Left kidney (tissue), 8 donors: ENCODE measurements around the gene MAT2A. TPM values are rescaled to one million over a fixed set of nuclear protein-coding genes. Genes with fewer than 3 reads are reported as not detected.

Experiments used
- DNase-seq: peaks from one replicate; pipeline ENCODE4 v3.0.0-alpha.2; 2013
- long read RNA-seq, 8 donors: transcript quantifications; one replicate each; lab custom pipeline, GENCODE V29; 2026
- polyA plus RNA-seq: library from polyadenylated mRNA; unstranded; fragments of 120-200 nt; gene quantifications from one replicate; pipeline ENCODE4 v1.2.1, GENCODE V29; 2013; ENCODE audit not compliant: insufficient read length

Gene MAT2A
- 467 TPM for polyA plus RNA-seq
- long read RNA-seq, donor 1, transcript MAT2A-201 (9 exons, 2,819 nt), result major isoform, 64 of 105 reads
- long read RNA-seq, donor 1, partial matches to known transcripts, result 37 of 105 reads
- long read RNA-seq, donor 1, other reads (novel, unspliced or antisense), result 0 of 105 reads
- long read RNA-seq, donor 2, transcript MAT2A-201 (9 exons, 2,819 nt), result major isoform, 43 of 101 reads
- long read RNA-seq, donor 2, partial matches to known transcripts, result 52 of 101 reads
- long read RNA-seq, donor 2, other reads (novel, unspliced or antisense), result 5 of 101 reads
- long read RNA-seq, donor 3, transcript MAT2A-201 (9 exons, 2,819 nt), result major isoform, 43 of 104 reads
- long read RNA-seq, donor 3, partial matches to known transcripts, result 61 of 104 reads
- long read RNA-seq, donor 3, other reads (novel, unspliced or antisense), result 0 of 104 reads
- long read RNA-seq, donor 4, partial matches to known transcripts, result 0 of 1 reads
- long read RNA-seq, donor 4, other reads (novel, unspliced or antisense), result 0 of 1 reads
- long read RNA-seq, donor 5, transcript MAT2A-201 (9 exons, 2,819 nt), result major isoform, 54 of 213 reads
- long read RNA-seq, donor 5, partial matches to known transcripts, result 157 of 213 reads
- long read RNA-seq, donor 5, other reads (novel, unspliced or antisense), result 0 of 213 reads
- long read RNA-seq, donor 6, transcript MAT2A-201 (9 exons, 2,819 nt), result major isoform, 42 of 68 reads
- long read RNA-seq, donor 6, partial matches to known transcripts, result 23 of 68 reads
- long read RNA-seq, donor 6, other reads (novel, unspliced or antisense), result 0 of 68 reads
- long read RNA-seq, donor 7, transcript MAT2A-201 (9 exons, 2,819 nt), result major isoform, 50 of 173 reads
- long read RNA-seq, donor 7, partial matches to known transcripts, result 104 of 173 reads
- long read RNA-seq, donor 7, other reads (novel, unspliced or antisense), result 16 of 173 reads
- long read RNA-seq, donor 8, transcript MAT2A-201 (9 exons, 2,819 nt), result major isoform, 14 of 37 reads
- long read RNA-seq, donor 8, partial matches to known transcripts, result 18 of 37 reads
- long read RNA-seq, donor 8, other reads (novel, unspliced or antisense), result 5 of 37 reads

DNA sequence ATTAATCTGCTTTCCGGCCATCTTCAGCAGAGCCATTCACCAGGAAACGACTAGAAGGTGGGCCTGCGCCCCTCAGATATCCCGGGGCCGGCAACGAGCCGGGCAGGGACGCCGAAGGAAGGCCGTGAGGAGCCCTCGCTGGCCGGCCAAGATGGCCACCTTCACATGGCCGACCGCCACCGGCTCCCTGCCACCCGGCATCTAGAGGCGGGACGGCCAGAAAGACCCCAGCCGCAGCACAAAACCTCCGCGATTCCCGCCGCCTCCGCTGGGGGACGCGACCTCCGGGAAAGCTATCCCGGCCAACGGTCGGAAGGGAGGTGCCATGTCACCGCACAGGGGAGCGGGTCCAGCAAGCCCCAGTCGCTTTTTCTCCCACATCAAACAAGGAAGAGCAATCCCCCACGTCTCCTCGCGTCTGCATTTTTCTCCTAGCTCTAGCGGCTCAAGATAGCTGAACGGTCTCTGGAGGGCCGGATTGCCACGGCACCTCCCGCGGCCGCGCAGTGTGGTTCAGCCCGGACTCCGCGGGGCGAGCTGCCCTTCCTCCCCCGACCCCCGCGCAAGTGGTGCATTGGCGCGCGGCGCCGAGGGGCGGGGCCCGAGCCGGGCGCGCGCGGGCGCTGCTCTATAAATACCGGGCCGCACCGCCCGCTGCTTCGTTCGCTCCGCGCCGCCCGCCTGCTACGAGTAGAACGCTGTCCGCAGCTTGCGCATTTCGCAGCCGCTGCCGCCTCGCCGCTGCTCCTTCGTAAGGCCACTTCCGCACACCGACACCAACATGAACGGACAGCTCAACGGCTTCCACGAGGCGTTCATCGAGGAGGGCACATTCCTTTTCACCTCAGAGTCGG lies at the start of gene MAT2A:
TSS of gene MAT2A (plus strand) at position 662 of the 854 bp plus-strand sequence. CDS start at position 782, 120 bp downstream.
- DNase-seq, result peak; percentile 95

DNA sequence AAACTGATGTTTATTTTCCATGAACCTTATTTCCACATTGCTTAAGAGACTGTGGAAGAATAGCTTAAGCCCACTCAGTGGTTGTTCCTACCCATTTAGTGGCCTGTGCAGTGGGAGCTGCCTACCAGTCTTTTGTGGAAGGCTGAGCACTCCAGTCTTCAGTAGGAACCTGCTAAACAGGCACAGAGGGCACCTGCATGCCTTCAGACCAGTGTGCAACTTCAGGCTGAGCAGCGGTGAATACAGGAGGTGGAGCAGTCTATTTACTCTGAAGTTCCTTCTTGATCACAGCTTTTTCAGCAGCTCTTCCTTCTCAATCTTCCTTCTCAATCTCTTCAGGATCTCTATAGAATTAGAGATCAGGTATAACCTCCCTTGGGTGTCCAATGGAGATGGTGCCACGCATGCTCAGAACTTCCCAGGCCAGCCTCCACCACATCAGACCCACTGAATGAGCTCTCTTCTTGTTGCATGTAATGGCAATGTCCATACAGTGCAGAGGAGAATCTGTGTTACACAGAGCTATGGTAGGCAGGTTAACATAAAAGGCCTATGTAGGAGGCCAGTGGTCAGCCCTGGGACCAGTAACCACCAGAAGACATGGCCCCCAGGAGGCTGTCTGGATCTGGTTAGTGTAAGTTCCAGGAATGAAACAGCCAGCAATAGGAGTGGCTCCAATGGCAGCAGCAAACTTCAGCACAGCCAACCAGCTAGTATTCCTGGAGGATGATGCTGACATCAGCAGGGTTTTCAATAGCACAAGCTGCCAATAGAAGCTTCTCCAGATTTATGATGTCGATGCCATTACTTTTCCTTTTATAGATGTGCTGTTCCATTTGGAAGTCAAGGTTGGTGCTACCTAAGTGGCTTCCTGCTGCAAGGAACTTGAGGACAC lies 47.9 kb upstream of the MAT2A start:
- DNase-seq, result no peak

DNA sequence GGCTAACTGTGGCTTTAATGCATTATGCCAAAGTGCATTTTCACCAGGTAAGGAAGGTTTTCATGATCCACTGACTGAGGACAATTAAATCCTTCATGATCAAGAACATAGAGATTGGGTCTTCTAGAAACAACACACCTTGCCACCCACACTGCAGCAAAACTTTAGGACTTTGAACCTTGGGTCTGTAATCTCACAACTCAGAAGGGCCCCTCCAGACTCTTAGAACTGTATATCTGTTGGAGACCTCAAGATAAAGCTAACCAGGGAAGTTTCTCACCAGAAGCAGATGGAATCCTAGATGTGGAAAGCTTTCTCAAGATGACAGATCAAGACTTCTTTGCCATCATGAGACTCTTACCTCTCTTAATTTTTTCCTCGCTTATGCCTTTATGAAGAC lies 42.5 kb upstream of the MAT2A start:
- DNase-seq, result no peak

DNA sequence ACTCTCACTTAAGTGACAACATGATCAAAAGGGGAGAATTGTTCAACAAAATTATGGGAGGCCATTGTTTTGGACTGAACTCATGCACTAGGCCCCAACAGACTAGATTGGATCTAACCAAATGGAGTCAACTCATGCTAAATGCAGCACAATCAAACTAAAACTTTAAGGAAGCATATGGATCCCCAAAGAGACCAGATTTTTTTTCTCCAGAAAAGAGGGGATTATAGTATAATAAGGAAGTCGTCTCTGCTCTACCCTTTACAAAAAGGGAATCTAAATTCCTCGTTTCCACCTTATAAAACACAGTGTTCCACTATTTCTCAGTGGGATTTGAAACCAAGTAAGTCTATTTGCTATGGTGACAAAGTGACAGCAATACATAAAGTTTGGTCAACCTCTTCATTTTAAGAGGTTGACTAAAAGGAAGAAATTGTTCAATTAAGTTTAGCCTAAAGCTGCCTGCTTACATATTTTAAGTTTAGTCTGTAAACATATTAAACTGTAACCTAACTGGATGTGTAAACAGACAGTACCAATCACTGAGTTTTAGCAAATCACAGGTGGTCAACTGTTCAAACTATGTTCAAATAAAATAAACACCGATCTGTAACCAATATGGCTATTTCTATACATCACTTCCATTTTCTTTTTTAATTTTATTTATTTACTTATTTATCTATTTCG lies 40.9 kb upstream of the MAT2A start:
- DNase-seq, result no peak

- no peak for DNase-seq
Observed at GRCh38 chr2:85501248-85501647, 37.7 kb upstream of the MAT2A start.

DNA sequence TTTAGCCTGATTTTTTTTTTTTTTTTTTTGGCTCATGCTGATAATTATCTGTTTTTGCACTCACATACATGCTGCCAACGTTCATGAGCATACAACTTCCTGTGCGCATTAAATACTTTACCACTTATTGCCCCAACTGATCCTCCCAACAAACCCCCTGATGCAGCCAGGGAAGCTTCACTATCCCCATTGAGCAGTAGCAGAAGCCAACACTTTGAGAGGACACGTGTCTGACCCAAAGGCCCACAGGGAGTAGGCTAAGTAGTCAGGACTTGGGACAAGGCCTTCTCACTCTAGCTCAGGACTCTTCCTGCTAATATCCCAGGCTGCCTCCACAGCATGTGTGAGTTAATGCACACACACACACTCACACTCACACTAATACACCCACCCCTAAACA lies 36.2 kb upstream of the MAT2A start:
- DNase-seq, result no peak

DNA sequence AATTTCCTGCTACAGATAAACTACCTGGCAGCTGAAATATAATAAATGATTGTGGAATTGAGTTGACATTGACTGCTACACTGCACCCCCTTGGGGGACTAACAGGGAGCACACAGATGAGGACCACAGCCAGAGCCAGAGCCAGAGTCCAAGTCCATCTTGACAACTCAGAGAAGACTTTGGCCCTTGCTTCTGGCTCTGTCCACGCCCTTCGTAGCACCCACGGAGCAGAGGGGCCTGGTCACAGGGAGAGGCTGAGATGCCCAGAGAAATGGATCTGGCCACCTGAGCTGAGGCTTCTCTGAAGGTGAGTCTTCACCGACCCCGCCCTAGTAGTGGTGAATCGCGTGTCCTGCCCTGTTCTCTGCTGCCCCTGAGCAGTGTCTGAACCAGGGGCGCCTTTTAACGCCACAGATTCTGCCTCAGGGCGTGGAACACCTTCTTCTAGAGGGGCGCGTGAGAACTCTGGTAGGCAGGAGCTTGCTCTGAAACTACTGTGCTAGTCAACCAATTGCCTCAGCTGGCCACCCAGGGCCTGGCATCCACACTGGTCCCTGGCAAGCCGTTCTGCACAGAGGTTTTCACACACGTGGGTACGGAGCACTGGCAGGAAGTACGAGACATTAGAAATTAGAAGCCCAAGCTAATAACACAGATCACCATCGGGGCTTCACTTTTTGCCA lies 35.7 kb upstream of the MAT2A start:
- DNase-seq, result no peak

GRCh38 chr2:85503851-85504777 lies 34.9 kb upstream of the MAT2A start:
- no peak for DNase-seq

DNA sequence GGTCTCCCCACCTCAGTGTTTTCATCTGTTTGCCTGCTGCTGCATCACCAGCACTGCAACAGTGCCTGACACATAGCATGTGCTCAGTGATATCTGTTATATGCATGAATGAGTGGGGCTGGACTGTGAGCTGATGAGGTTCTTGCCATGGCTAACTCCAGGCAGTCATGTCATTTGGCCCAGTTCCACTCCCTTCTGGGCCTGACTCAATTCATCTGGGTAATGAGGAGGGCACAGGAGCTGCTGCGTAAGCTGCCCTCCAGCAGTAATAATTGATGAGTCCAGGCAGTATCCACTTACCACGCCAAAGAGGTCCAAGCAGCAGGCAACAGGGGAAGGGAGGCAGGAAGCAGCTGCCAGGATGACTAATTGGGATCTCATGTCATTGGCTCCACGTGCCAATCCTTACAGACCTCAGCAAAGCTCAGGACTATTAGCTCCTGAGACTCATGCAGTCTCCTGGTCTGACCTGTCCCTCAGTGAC lies 34.1 kb upstream of the MAT2A start:
- DNase-seq, result no peak

GRCh38 chr2:85505551-85506238 lies 33.3 kb upstream of the MAT2A start:
- DNase-seq, result no peak

DNA sequence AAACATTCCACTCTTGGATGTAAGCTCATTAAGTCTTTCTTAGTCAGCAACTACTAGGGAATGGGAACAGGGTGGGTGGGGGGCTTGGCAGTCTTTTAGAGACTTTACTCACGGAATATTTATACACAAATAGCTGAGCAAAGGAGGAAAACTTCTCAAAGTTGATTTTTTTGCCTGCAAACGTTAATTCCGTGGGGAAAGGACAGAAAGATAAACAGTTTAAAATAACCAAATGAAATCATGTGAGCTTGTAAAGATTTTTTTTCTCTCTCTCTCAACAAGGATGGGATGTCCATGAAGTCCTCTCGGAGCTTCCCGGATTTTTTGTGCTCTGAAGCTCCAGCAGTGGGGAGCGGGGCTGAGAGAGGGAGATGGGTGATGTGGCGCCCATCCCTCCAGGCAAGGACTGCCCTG lies 32.2 kb upstream of the MAT2A start:
- DNase-seq, result no peak

DNA sequence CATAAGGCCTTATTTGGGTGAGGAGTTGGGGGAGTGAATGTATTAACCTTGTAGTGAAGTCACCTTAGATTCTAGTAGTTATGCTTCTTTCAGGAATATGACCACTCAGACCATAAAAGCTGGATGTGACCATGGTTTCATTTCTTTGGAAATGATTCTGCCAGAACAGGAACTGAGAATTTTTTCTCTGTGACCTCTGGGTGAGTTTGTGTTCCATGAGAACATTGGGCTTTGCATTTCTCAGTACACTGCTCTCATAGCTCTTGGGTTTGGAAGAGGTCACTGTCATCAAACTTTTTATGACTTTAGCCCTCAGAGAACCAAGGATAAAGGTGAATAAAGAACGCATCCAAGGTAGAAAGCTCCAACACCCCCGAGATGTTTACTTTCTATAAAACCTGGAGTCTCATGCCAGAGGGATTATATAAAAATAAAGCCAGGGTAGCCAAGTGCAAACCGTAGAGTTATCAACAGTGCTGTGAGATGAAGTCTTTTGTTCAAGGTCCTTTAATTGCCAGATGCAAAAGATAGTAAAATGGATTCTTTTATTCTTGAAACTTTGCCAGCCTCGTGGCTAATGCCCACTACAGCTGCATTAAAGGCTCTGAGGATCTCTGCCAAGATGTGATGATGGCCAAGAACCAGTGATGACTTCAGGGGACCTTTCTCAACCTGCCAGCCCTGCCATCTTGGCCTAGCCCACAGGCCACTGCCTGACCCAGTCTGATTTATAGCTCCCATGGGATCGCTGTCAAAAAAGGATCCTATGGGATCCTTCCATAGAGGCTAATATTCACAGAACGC lies 27.8 kb upstream of the MAT2A start:
- no peak for DNase-seq

DNA sequence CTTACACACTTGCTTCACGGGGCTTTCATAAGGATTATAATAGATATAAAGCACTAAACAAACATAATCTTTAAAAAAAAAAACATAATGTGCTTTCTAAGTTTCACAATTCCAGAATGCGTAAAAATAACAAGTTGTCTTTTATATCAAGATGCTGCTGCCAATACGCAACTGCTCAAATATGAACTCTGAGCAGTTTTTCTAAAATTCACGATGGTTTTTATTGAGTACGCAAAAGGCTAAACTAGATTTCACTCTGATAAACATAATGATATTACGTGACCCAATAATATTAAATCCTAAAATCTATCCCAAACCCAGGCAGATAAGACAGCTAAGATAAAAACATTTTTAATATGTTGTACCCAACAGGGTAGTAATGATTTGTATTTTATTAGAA lies 24.6 kb upstream of the MAT2A start:
- no peak for DNase-seq

DNA sequence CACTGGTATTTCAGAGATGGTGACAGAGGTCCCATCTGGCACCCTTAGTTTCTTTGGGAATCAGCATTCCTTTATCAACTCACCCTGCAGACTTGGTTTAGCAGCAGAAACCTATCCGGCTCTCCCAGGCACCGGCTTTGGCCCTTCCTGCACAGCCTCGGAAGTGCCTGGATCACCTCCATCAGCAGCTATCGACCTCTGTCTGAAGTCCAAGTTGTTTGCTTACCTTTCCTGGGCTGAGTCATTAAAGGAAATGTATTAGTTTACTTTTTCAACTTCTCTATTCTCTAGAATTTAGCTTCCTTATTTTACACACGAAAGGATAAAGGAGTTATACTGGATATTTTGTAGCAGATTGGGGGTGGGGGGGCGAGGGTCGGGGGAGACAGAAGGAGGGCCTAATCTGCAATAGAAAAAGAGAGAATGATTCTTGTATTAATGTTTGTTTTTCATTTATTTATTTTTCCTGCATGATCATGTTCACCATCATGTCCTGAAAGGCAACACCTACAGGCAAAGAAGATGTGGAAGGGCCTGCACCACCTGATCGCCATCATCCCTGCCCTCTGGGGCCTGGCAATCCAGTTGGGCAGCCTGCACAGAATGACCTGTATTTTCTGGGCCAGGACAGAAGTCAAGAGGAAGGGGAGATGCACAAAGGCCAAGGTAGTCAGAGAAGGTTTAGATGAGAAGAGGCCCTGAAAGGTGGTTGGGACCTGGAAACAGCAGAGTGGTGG lies 22.1 kb upstream of the MAT2A start:
- no peak for DNase-seq

GRCh38 chr2:85522090-85522647 lies 16.8 kb upstream of the MAT2A start:
- DNase-seq, result no peak
